H1 (cell line): ENCODE measurements around the gene AHNAK2. TPM values are rescaled to one million over a fixed set of nuclear protein-coding genes. Genes with fewer than 3 reads are reported as not detected.

Experiments
- CBX8 ChIP-seq: fragments of 300-800, 300-1000 bp; sonication (generic); IDR thresholded peaks from 2 replicates; pipeline ENCODE4 v1.7.1; 2016; ENCODE audit warnings: low read depth, low read length, borderline replicate concordance
- CHD7 ChIP-seq: fragments of 300-600 bp; sonication (generic); IDR thresholded peaks from 2 replicates; pipeline ENCODE4 v1.7.1; 2012; ENCODE audit warnings: low read length, moderate library complexity, mild to moderate bottlenecking, inconsistent platforms; ENCODE audit not compliant: insufficient replicate concordance
- SIN3A ChIP-seq, 2 experiments: IDR thresholded peaks in 1 of 2; conservative IDR thresholded peaks in 1 of 2; 2 replicates each; pipeline ENCODE4 v1.6.1; 2011 to 2012; ENCODE audit warnings: low read length in 2 of 2, improper control_type of control experiment in 1 of 2, low read depth in 1 of 2, mild to moderate bottlenecking in 1 of 2
- polyA plus RNA-seq, 7 experiments: library from polyadenylated mRNA; depleted of rRNA in 3 of 7; stranded (reverse) in 5 of 7; unstranded in 2 of 7; fragments of >200 nt in 5 of 7; fragments of 200-250 nt in 2 of 7; gene quantifications; 1 replicate in 5 of 7; 2 replicates in 1 of 7; 4 replicates in 1 of 7; pipeline versions ENCODE4 v1.2.1 to v1.2.3, GENCODE V29; 2011 to 2013; ENCODE audit warnings: missing spikeins in 2 of 7, mixed read lengths in 2 of 7
- total RNA-seq: library from RNA; stranded (reverse); fragmentation: NEBNext Ultra II Directional; extraction: Animal tissue kit (Norgen Biotek cat#: 25700); gene quantifications from 2 replicates; pipeline ENCODE4 v1.2.1, GENCODE V29; 2021

AHNAK2 gene
- total and polyA plus RNA-seq, 2 of the 8 experiments (the other 6 are each of a cell fraction or from before 2014, with no cell fraction given), result 0.95 to 2.0 TPM

GRCh38 chr14:104939666-104940410, 38.3 kb downstream of the AHNAK2 start (continued):
- TF ChIP-seq CHD7, result no peak
- TF ChIP-seq CBX8, result no peak
- no peak for TF ChIP-seq SIN3A (conservative IDR thresholded peaks at IDR 0.05 in 1 of 2, IDR thresholded peaks at IDR 0.05 in 1 of 2; ENCODE audit: low read depth in 1 of 2, low read length in 2 of 2)
